Measurements from ENCODE around the gene IL15RA.

- no peak for TF ChIP-seq CTCF (IDR thresholded peaks at IDR 0.05)
- no peak for TF ChIP-seq EP300 (IDR thresholded peaks at IDR 0.05)
These were observed 25.5 kb downstream of the IL15RA start for GRCh38 chr10:5951721-5952407.
